NB4 (cell line): ENCODE data around the gene LMO7.

ENCODE experiments used
- DNase-seq: peaks from one replicate; pipeline ENCODE4 v3.0.0; 2010; ENCODE audit warnings: low read depth
- H3K4me3 ChIP-seq: one replicate; pipeline ENCODE4 v1.5.1; 2011; ENCODE audit warnings: mild to moderate bottlenecking, low read depth, low read length, moderate library complexity
- MYC ChIP-seq: IDR thresholded peaks from 2 replicates; pipeline ENCODE4 v1.6.1; 2011; ENCODE audit warnings: low read depth, low read length
- POLR2A ChIP-seq: IDR thresholded peaks from 2 replicates; pipeline ENCODE4 v1.6.1; 2011; ENCODE audit warnings: mild to moderate bottlenecking; ENCODE audit not compliant: insufficient read length; ENCODE audit errors: extremely low read depth
- TF ChIP-seq, protein P1 (sequence below): IDR thresholded peaks from one replicate; pipeline ENCODE4 v1.5.1; 2012; ENCODE audit warnings: low read depth, low read length
- TF ChIP-seq, protein P2 (sequence below): IDR thresholded peaks from 2 replicates; pipeline ENCODE4 v1.6.1; 2011; ENCODE audit warnings: low read depth, low read length

LMO7 gene

DNA sequence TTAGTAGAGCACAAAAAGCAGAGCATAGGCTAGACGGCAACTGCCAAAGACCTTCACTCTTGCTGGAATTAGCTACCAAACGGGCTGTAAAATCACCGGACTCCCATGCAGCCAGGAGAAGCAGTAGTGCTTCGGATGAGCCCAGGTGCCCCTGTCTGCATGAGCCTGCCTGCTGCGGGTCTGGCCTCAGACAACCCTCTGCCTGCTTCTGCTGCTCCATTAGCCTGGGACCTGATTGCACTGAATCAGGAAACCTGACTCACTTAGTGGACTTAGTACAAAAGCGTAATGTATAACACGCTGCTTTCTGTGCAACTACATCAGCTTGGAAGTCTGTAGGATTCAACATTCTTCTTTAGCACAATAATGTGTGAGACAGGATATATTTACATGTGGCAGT, 170.0 kb downstream of the LMO7 start:
- TF ChIP-seq, protein P1, sequence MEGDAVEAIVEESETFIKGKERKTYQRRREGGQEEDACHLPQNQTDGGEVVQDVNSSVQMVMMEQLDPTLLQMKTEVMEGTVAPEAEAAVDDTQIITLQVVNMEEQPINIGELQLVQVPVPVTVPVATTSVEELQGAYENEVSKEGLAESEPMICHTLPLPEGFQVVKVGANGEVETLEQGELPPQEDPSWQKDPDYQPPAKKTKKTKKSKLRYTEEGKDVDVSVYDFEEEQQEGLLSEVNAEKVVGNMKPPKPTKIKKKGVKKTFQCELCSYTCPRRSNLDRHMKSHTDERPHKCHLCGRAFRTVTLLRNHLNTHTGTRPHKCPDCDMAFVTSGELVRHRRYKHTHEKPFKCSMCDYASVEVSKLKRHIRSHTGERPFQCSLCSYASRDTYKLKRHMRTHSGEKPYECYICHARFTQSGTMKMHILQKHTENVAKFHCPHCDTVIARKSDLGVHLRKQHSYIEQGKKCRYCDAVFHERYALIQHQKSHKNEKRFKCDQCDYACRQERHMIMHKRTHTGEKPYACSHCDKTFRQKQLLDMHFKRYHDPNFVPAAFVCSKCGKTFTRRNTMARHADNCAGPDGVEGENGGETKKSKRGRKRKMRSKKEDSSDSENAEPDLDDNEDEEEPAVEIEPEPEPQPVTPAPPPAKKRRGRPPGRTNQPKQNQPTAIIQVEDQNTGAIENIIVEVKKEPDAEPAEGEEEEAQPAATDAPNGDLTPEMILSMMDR: no peak
- no peak for TF ChIP-seq MYC
- TF ChIP-seq, protein P2, sequence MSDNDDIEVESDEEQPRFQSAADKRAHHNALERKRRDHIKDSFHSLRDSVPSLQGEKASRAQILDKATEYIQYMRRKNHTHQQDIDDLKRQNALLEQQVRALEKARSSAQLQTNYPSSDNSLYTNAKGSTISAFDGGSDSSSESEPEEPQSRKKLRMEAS: no peak
- no peak for TF ChIP-seq POLR2A
- no peak for DNase-seq
- H3K4me3 ChIP-seq: no peak overlapping the region

DNA sequence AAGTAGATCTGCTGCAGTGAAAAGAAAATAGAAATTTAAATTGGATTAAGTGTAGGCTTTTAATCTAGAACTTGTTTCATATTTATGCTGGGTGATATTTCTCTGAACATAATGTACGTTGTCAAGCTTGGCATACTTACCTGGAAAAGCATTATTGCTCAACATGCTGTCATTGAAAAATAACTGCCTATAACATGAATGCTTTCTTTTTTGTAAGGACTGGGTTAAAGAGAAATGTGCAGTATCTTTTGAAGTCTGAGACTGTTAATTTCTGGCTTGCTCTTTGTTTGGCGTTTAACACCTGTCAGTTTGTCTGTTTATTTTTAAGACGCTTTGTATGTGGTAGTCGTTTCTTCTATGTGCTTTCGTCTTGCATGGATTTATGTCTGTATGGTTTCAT, 175.2 kb downstream of the LMO7 start:
- H3K4me3 ChIP-seq: no peak overlapping the region
- no peak for TF ChIP-seq POLR2A
- no peak for TF ChIP-seq MYC
- TF ChIP-seq, protein P2: no peak
- TF ChIP-seq, protein P1: no peak
- no peak for DNase-seq

DNA sequence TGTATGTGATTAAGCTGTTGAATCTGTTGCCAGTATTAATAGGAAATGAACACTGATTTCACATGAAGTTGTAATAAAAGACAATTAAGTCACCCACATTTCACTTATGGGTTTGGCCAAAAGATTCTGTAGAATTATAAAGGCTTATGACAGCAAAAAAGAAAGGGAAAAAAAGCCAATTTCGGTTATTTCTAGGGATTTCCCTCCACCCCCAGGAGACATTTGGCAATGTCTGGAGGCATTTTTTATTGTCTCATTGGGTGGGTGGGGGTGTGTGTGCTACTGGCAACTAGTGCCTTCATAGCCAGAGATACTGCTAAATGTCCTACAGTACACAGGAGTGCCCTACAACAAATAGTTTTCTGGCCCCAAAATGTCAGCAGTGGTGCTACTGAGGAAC, 175.7 kb downstream of the LMO7 start:
- TF ChIP-seq, protein P2: no peak
- TF ChIP-seq POLR2A: no peak
- TF ChIP-seq, protein P1: no peak
- TF ChIP-seq MYC: no peak
- DNase-seq: no peak
- H3K4me3 ChIP-seq: no peak overlapping the region

DNA sequence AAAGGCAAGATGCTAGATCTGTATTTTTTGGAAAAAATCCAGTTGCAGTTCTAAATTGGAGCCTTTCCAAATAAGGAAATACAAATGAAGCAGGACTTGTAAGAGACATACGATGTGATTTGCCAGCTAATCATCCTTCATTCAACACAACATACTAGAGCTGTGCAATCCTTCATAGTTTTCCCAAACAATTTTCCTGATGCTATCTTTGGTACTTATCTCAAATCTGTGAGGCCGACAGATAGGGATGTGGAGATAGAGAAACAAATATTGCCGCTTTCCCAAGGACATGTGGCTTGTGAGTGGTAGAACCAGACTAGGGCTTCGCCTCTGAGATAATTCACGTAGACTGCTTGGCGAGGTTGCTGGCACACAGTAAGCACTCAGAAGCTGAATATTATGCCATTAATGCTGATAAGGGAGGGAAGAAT, 176.6 kb downstream of the LMO7 start:
- TF ChIP-seq, protein P1: no peak
- TF ChIP-seq, protein P2: no peak
- TF ChIP-seq POLR2A: no peak
- TF ChIP-seq MYC: no peak
- no peak overlapping the region for H3K4me3 ChIP-seq
- no peak for DNase-seq

DNA sequence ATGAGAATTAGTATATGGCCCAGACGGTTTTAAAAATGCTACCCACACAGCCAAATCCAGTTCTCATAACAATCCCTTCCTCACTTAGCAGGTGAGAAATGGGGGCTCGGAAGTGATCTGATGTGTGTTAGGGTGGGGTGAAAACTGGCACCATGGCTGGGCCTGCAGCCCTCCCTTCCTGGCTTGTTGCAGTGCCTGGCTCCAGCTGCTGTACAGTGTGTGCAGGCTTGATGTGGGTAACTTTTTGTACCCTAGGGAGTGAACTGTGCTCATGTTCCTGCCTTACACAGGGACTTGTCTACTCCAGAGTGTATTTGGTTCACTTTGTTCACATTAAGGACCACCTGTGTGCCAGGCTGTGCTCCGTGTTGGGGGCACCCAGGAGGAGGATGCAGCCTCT, 177.2 kb downstream of the LMO7 start:
- TF ChIP-seq MYC (no peak), POLR2A (no peak)
- TF ChIP-seq, protein P1: no peak
- TF ChIP-seq, protein P2: no peak
- DNase-seq: no peak
- H3K4me3 ChIP-seq: no peak overlapping the region
